Raji (cell line): ENCODE data around the gene PSEN2.
A peak's percentile ranks its signal among the peaks of the same experiment; 100 is the strongest.

Experiments used
- POLR2A ChIP-seq: IDR thresholded peaks from 2 replicates; pipeline ENCODE4 v1.6.1; 2011; ENCODE audit warnings: low read depth, low read length, control low read depth; ENCODE audit not compliant: insufficient read depth

The PSEN2 gene

GRCh38 chr1:226870401-226871279 is at the start of gene PSEN2:
PSEN2 (plus strand) TSS chr1:226870616; CDS start chr1:226881908, 11,292 bp downstream.
- TF ChIP-seq POLR2A = peak; percentile 59

GRCh38 chr1:226820941-226821718 is 49.3 kb upstream of the PSEN2 start:
- TF ChIP-seq POLR2A = no peak

GRCh38 chr1:226821719-226822085 is 48.7 kb upstream of the PSEN2 start:
- TF ChIP-seq POLR2A = no peak

GRCh38 chr1:226823643-226824042 is 46.8 kb upstream of the PSEN2 start:
- TF ChIP-seq POLR2A = no peak

- TF ChIP-seq POLR2A = no peak
Observed at GRCh38 chr1:226825037-226825745, 45.2 kb upstream of the PSEN2 start.

GRCh38 chr1:226825746-226826100 is 44.7 kb upstream of the PSEN2 start:
- TF ChIP-seq POLR2A = no peak

GRCh38 chr1:226826479-226827261 is 43.7 kb upstream of the PSEN2 start:
- TF ChIP-seq POLR2A = no peak

- no peak for TF ChIP-seq POLR2A
Observed at GRCh38 chr1:226827458-226827857, 43.0 kb upstream of the PSEN2 start.

- TF ChIP-seq POLR2A = no peak
Observed at GRCh38 chr1:226827968-226828513, 42.4 kb upstream of the PSEN2 start.

- TF ChIP-seq POLR2A = no peak
Observed at GRCh38 chr1:226829105-226829504, 41.3 kb upstream of the PSEN2 start.

- TF ChIP-seq POLR2A = no peak
Observed at GRCh38 chr1:226831953-226832352, 38.5 kb upstream of the PSEN2 start.

- no peak for TF ChIP-seq POLR2A
Observed at GRCh38 chr1:226832613-226833012, 37.8 kb upstream of the PSEN2 start.

- TF ChIP-seq POLR2A = no peak
Observed at GRCh38 chr1:226838456-226838855, 32.0 kb upstream of the PSEN2 start.

- no peak for TF ChIP-seq POLR2A
Observed at GRCh38 chr1:226845624-226846023, 24.8 kb upstream of the PSEN2 start.
